GM21619 (cell line): Measurements from ENCODE around the gene EML6.
"Not testable (repeated sequence)": the region's sequence is repeated elsewhere in the genome, so short reads cannot be mapped to it uniquely, and the experiment has no call there.

Experiments
- ATAC-seq: cut with Tn5 transposase; IDR thresholded peaks from one replicate; pipeline ENCODE4 v1.9.1; 2021; ENCODE audit not compliant: unreplicated experiment

EML6 gene

DNA sequence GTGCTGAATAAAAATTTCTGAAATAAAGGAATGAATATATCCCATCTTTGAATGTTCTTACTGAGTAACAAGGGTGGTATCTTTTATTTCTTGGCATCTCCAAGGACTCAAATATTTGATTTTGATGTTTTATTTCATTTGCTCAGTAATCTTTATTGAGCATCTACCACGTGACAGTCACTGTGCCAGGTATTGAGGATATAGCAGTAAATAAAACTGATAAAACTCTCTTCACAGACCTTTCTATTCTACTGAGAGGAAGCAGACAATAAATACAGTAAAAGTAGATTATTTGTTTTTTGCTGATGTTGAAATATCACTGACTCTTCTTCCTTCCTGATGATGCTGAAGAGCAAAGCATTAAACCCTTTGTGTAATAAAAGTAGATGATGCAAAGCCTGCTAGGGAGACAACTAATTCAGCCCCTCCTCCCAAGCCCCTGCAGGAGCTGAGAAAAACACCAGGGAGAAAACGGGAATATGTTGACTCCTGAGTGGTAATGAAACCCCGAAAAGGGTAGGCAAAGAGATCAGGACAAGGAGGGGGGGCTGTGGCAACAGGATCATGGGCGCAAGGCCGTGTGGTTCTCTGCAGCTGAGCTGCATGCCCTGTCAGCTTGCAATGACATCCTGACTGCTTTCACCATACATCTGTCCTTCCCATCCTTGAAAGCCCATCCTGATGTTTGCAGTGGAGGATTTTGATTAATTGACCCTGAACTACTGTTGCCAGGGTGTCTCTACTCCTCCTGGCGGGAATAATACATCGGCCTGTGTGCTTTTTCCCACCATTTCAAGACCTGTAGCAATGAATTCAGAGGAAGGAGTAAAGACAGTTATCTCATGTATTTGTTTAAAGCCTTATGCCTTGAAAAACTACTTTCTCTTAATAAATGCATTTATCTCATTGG is 117.4 kb downstream of the EML6 start:
- no peak for ATAC-seq

DNA sequence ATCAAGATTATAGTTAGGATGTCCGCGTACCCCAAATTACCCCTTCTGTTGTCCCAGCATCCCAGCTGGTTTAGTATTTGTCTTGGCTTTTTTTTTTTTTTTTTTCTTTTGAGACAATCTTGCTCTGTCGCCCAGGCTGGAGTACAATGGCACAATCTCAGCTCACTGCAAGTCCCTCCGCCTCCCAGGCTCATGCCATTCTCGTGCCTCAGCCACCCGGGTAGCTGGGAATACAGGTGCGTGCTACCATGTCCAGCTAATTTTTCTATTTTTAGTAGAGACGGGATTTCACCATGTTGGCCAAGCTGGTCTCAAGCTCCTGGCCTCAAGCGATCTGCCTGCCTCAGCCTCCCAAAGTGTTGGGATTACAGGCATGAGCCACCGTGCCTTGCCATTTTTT is 118.0 kb downstream of the EML6 start:
- not testable (repeated sequence) for ATAC-seq

DNA sequence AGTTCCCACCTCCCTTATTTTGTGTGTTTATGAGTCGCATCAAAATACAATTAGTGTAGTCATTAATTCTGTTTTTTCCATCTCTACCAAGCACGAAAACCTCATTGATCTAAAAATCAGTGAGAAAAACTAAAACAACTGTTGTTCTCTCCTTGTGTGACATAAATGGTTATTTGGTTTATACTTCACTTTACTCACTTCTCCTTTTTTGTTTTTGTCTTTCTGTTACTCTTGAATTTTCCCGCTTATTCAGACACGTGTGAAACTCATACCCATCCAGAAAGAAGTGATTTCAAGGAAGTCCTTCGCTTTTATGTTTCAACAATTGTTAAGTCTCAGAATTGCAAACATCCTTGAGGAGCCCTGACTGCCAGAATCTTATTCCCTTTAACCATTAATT is 121.6 kb downstream of the EML6 start:
- no peak for ATAC-seq

DNA sequence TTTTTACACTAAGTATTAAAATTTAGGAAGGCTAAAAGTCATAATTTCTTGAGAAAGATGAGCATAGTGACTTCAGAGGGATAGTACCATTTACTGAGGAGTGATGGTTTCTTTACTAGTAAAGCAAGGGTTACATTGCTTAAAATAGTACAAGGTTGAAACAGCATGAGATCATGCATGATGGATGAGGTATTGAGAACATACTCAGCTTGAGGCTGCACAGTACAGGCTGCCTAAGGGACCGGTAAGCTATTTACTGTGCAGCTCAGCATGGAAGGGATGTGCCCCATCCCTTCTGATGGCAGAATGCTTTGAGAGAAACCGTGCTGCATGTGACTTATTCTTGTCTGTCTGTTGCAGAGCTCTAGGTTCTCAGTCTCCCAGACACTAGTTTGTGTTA is 122.1 kb downstream of the EML6 start:
- ATAC-seq: no peak

DNA sequence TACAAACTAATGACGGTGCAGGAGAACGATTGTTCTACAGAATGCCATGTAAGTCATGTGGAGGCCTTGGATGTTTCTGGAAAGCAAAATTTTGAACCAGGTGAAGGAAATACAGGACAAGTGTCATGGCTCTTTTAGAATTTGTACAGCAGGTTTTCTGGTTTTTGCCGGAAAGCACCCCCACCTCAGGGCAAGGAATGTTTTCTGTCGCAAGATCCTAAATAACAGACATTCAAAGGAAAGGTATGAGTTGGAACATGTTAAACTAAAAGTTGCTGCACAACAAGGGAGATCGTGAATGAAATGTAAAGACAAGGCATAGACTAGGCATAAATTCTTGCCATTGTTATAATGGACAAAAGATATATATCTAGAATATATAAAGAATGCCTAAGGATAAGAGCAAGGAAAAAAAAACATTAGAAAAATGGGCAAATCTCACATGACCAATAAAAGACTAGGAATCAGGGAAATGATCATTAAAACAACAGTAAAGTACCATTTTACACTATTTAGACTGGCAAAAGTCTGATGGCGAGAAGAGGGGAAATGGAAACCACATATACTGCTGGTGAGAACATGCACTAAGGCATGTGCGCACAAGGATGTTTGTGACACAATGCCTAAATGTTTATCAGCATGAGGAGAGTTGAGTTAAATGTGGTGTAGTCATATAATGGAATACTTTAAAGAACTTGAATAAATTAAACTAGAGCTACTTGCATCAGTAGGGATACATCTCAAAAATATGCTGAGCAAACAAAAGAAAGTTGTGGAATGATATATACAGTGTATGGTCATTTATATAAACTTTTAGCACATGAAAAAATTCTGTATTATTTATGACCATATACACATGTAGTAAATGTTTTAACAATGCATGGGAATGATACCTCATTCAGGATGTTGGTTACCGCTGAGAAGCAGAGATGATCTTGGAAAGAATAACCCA is 127.0 kb downstream of the EML6 start:
- ATAC-seq: no peak

DNA sequence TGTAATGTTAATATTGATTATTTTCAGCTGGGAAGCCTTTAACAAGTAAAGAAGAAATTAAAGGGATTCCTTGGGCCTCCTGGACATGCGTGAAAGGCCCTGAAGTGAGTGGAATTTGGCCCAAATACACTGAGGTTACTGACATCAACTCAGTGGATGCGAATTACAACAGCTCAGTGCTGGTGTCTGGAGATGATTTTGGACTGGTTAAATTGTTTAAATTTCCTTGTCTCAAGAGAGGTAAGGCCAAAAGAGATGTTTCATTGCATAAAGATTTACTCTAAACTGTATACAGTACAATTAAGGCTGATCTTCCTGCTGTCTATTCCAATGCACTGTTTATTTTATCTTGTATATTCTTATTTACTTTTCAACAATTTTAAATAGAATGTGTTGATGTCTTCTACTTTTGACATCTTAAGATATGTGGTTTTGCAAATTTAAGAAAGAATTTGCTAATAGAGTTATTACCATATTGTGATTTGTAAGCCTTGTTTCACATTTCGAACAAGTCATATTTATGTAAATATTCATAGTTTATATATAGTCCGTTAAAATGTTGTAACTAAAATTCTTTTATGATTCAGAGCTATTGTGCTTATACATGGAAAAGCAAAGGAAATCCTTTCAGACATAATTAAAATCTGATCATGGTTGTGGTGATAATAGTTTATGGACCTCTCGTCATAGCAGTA is 130.3 kb downstream of the EML6 start:
- ATAC-seq: no peak

DNA sequence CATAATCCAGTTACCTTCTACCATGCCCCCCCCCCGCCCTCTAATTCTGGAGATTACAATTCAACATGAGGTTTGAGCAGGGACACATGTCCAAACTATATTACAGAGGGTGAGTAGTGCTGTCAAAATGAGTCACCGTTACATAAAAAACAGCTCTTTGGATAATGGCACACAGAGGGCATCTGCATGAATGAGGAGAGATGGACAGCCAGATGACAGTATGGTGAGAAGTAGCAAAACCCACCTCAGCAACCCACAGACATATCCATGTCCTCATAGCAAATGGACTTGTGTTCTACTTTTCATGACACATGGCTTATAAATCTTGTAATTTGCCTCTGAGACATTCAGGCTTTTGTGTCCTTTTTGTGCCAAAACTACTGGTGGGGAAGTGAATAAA is 132.0 kb downstream of the EML6 start:
- no peak for ATAC-seq

DNA sequence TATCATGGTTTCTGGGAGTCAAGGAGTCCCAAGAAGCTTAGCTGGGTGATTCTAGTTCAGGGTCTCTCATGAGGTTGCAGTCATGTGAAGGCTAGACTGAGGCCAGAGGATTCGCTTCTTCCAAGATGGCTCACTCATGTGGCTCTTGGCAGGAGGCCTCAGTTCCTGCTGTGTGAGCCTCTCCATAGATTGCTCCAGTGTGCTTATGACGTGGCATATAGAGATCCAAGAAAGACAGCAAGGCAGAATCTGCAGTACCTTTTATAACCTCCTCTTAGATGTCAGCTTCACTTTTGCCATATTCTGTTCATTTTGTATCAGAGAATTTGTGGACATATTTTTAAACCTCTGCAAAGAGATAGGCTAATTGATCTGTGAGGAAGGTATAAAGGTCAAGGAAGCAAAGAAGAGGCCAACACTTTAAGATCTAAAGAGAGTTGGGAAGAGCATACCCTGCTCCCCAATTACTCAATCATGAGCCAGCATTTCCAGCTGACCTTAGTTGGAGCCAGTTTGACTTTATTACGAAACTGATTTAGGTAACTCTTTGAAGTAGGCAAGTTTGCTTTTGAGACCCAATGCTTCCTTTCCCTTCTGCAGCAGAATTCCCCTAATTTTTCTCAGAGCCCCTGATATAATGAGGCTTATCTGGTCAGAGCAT is 134.7 kb downstream of the EML6 start:
- ATAC-seq: no peak

DNA sequence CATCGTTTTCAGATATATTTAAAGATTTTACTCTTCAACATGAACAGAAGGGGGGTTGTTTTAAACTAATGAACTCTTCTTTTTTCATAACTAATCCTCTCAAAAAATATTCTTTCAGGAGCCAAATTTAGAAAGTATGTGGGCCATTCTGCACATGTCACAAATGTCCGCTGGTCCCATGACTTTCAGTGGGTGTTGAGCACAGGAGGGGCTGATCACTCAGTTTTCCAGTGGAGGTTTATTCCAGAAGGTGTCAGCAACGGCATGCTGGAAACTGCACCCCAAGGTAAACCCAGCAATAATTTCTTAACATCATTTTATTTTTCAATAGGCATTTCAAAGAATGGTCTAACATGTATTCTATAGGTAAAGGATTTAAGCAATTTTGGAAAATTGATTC is 136.0 kb downstream of the EML6 start:
- no peak for ATAC-seq

DNA sequence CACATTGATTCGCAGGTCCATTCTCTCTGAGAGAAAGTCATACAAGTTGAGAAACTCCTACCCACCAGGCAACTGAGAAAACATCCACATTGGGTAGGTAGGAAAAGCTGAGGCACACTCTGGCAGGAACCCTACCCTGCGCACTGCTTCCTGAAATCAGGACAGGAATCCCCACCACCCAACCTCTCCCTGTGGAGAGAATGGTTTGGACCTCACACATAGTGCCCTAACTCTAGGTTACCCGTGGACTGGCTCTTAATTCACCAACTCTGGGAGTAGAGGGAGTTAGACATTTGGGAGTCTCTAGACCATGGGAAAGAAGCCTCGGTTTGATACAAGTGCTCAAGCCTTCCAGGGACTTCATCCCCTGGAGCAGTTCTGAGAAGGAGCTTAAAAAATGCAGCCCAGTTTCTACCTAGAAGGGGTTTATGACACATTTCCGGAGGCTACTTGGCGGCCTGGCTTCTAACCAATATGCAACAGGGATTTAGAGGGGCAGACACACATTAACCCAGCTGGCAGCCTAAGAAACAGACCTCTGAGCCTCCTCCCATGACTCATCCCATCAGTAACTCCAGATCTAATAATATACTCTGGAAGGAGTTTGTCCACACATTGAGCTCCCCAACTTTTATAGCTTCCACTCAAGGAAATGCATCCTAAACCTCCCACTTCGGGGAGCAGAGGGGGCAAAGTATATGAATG is 136.7 kb downstream of the EML6 start:
- no peak for ATAC-seq

DNA sequence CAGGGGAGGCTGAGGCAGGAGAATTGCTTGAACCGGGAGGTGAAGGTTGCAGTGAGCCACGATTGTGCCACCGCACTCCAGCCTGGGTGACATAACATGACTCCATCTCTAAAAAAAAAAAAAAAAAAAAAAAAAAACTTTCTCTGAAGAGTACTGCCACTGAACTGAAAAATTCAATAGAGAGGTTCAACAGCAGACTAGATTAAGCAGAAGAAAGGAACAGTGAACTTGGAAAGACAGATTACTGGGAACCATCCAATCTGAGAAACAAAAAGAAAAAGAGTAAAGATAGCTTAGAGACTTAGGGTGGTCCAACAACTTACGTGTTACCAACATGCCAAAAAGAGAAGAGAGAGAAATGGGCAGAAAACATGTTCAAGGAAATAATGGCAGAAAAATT is 138.8 kb downstream of the EML6 start:
- no peak for ATAC-seq

DNA sequence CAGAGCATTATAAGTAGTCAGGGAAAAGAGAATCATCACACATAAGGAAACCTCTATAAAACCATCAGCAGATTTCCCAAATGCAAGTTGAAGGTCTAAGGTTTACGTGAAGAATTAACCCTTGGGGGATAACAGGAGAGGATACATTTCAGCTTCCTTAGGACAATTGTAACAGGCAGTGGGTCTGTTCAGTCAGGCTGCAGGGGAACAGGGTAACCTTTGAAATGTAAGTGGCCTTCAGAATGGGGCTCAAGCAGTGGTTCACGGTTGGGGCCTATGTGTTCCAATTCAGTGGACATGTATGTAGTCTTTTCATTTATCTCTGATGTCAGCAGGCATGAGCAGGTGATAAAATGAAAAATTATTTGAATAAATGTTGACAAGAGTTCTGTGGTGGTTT is 139.3 kb downstream of the EML6 start:
- no peak for ATAC-seq

DNA sequence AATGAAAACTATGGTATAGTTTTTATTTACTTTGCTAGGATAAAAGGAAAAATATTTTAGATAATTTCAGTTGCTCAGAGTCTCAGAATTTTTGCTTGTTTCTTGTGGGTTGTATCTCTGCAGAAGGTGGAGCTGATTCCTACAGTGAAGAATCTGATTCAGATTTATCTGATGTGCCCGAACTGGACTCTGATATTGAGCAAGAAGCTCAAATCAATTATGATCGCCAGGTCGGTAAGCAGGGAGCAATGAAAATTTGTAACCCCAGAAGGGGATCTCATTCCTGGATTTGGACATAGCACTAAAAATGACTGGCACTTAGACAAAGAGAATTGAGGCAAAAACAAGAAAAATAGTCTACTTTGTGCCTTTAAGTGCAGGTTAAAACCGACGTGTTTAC is 140.2 kb downstream of the EML6 start:
- no peak for ATAC-seq

DNA sequence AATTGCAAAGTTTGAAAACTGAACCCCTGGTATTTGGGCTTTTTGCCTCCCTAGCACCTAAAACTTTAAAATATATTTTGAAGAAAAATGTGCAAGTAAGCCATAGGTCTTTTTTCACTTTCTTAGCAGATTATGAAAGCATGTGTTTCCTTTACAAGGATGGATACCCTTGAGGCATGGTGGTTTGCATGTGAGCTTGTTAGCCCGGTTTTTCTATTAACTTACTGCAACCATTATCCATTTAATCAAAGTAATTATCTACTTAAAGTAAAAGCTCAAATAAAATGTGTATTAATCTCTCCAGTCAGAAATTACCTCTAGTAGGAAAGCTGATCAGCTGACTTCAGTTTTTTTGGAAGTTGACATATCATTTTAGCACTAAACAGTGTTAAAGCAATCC is 140.6 kb downstream of the EML6 start:
- ATAC-seq: no peak

DNA sequence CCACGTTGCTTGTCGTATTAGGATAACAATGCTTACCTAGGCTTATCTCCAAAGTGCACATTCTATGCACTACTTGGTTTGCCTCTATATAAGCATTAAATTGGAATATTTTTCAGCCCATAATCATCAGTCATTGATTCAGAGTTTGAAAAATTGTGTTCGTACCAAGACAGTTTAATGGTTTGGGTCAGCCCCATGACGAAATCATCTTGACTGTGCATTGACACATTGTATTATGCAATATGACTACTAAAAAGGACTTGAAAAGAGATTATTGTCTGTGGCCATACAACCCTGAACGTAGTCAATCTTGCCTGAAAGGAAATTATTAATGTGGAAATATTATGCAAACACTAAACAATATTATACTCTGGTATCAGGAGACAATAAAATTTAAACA is 141.3 kb downstream of the EML6 start:
- no peak for ATAC-seq

DNA sequence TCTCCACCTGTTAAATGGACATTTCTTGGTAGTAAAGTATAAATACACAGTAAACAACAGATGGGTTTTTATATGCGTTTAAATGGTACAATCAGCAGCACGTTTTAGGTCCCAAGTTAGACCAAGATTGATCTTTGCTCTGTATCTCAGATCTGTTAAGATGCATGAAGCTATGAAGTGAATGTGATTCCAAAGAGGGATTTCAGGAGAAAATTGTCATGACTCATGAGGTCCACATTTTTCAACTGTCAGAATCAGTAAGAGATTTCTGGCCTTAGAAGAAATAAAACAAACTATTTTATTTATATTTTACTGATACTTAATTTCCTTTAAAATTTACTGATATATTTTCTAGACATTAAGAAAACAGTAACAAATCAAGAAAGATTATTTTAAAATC is 142.7 kb downstream of the EML6 start:
- no peak for ATAC-seq

DNA sequence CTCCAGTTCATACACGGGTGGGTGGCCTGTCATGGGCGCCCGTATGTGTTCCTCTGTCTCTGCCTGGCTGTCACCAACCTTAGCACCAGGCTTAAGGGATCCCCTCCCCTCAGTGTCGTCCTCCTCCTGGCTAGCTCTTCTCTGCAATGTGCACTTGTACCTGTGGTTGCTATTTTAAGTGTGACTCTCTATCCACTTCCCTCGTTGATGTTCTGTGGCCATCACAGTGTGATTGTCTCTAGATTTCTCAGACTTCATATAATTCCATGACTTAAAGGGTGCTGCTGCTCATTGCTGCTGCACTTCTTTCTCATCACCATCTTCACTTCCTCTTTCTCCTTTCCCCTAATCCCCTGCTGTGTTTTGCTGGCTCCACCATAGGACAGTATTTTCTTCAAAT is 143.4 kb downstream of the EML6 start:
- ATAC-seq: peak; percentile 87

DNA sequence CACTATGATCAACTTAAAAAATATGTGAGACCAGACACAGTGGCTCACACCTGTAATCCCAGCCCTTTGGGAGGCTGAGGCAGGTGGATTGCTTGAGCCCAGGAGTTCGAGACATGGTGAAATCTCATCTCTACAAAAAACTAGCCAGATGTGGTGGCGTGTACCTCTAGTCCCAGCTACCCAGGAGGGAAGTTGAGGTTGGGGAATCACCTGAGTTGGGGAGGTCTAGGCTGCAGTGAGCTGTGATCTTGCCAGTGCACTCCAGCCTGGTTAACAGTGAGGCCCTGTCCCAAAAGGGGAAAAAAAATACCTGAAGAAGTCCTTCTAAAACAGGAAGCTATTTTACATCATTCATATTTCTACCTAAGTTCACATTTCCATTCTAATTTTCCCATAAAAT is 144.0 kb downstream of the EML6 start:
- ATAC-seq: peak; percentile 60

DNA sequence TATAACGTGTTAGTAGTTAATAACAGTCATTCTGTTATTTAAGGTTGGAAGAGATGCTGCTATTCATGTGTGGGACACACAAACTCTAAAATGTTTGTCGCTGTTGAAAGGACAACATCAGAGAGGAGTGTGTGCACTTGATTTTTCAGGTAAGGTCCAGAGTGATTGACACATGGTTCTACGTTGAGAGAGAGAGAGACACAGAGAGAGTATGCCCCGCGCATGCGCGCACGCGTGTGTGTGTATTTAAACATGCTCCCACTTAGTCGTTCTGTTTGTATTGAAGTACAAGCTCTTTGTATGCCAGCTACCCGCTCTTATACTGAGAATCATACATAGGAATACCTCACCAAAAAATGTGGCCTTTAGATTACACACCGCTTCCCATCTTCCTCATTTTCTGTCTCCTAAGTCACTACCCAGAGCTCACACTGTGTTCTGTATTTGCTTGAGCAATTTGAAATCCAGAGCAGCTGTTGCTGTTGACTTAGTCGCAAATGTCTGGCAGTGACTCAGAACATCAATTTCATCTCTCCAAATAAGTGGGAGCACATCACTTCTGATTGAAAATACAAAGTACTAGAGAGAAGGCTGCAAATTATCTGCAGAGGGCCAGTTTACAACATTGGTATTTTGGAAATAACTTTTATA is 148.1 kb downstream of the EML6 start:
- no peak for ATAC-seq

DNA sequence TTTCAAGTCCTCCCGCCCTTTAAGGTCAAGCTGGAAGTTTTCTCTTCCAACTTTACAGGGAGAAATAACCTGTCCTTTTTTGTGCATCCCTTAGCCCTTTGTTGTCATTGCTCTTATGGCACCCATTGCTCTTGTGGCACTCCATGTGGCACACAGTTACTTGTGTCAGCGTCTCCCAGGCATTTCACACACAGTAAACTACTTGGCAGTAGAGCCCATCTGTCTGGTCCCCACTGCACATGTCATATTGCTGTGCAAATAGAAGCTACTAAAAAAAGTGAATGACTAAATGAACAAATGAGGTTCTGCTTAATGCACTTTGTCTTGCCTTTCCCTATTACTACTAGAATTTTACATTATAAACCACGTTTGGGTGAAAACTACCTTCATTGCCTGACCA is 149.3 kb downstream of the EML6 start:
- no peak for ATAC-seq
